Keratinocyte (primary cell): ENCODE data around the gene ARID5B.

ENCODE experiments used
- EZH2 ChIP-seq: IDR thresholded peaks from one replicate; pipeline ENCODE4 v1.6.1; 2012; ENCODE audit warnings: inconsistent platforms, mild to moderate bottlenecking, low read length, moderate library complexity
- TF ChIP-seq, protein P1 (sequence below), 3 experiments: IDR thresholded peaks in 1 of 3; conservative IDR thresholded peaks in 1 of 3; optimal IDR thresholded peaks in 1 of 3; 2 replicates in 2 of 3; 3 replicates in 1 of 3; pipeline versions ENCODE3 to v1.5.1; 2011; ENCODE audit warnings: low read length in 3 of 3, mild to moderate bottlenecking in 3 of 3, moderate library complexity in 2 of 3, control low read depth in 1 of 3, inconsistent platforms in 1 of 3; ENCODE audit not compliant: insufficient read depth in 2 of 3; ENCODE audit errors: extremely low read depth in 1 of 3

DNA sequence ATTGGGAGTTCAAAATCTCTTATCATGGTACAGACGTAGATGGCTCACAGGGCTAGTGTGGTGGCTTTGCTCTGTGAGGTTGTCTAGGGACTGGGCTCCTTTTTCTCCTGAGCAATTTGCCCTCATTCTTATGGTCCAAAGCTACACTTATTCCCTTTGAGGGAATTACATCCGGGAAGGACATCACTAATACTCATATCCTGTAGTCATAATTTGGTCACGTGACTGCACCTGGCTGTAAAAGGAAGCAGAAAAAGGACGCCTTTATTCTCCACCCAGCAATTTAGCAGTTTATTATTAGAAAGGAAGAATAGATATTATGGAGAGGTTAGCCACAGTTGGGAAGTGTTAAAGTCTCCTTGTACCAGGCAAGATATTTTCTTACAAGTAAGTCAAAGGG is 28.1 kb downstream of the ARID5B start:
- TF ChIP-seq, protein P1, sequence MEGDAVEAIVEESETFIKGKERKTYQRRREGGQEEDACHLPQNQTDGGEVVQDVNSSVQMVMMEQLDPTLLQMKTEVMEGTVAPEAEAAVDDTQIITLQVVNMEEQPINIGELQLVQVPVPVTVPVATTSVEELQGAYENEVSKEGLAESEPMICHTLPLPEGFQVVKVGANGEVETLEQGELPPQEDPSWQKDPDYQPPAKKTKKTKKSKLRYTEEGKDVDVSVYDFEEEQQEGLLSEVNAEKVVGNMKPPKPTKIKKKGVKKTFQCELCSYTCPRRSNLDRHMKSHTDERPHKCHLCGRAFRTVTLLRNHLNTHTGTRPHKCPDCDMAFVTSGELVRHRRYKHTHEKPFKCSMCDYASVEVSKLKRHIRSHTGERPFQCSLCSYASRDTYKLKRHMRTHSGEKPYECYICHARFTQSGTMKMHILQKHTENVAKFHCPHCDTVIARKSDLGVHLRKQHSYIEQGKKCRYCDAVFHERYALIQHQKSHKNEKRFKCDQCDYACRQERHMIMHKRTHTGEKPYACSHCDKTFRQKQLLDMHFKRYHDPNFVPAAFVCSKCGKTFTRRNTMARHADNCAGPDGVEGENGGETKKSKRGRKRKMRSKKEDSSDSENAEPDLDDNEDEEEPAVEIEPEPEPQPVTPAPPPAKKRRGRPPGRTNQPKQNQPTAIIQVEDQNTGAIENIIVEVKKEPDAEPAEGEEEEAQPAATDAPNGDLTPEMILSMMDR (optimal IDR thresholded peaks at IDR 0.05 in 1 of 3, IDR thresholded peaks at IDR 0.05 in 1 of 3, conservative IDR thresholded peaks at IDR 0.05 in 1 of 3; ENCODE audit: extremely low read depth in 1 of 3, insufficient read depth in 2 of 3, low read length in 3 of 3) = no peak
- TF ChIP-seq EZH2 = no peak
